ENCODE data around the gene SLC47A2. TPM values are rescaled to one million over a fixed set of nuclear protein-coding genes. Genes with fewer than 3 reads are reported as not detected.

The SLC47A2 gene
- total RNA-seq, 2 experiments from 2014 or later = not detected

GRCh38 chr17:19737305-19738072 lies 21.1 kb upstream of the SLC47A2 start:
- Histone ChIP-seq H3K27ac (ENCODE audit: low read depth, low read length, poor library complexity, severe bottlenecking) (no peak overlapping the region), H3K4me1 (ENCODE audit: insufficient read depth, low read length, poor library complexity, severe bottlenecking) (no peaks in the 10 kb centered on the region), H3K4me3 (ENCODE audit: low read depth, low read length, poor library complexity, severe bottlenecking) (no peak overlapping the region), H3K79me2 (ENCODE audit: insufficient read depth, low read depth, low read length) (no peaks in the 10 kb centered on the region), H3K4me2 (ENCODE audit: low read length) (no peak overlapping the region), H3K9me2 (ENCODE audit: insufficient read depth, low read length) (no peaks in the 10 kb centered on the region), H4K20me1 (ENCODE audit: insufficient read depth, low read length) (no peaks in the 10 kb centered on the region), H3K9me3 (ENCODE audit: low read length) (no peaks in the 10 kb centered on the region), H2AFZ (ENCODE audit: low read length) (no peak overlapping the region), H3K36me3 (ENCODE audit: insufficient read depth, low read length) (no peaks in the 10 kb centered on the region)
- BruUV-seq (replicated peaks) = no TSS peak
- CTCF ChIA-PET (ENCODE audit: unreplicated experiment) = no interaction called here
- POLR2A ChIA-PET = no interaction called here
- no peak for DNase-seq (ENCODE audit: low spot score)
- TF ChIP-seq EZH2phosphoT487 (IDR thresholded peaks at IDR 0.05; ENCODE audit: borderline replicate concordance, low read depth, low read length) (no peak), CTCF (conservative IDR thresholded peaks at IDR 0.05; ENCODE audit: low read length) (no peak)
- intact Hi-C loops (cut with micrococcal nuclease; ENCODE audit: unreplicated experiment) = no loop called here

DNA sequence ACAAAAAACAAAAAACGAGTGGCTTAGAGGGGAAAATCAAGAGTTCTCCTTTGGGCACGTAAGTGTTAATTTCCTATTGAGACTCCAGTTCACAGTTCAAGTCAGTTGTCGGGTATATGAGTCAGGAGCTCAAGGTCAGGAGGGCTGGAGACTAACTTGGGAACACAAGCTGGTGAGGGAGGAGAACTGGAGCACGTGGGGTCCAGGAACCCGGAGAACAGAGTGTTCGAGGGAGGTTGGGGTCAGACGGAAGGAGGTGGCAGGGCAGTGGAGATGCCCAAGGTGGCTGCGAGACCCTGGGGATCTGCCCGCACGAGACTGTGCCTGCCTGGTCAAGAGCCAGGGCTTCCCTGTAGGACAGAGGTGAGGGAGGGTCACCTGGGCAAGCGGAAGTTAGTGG lies 19.7 kb upstream of the SLC47A2 start:
- no peak overlapping the region for H3K4me3 ChIP-seq (ENCODE audit: low read depth, low read length, poor library complexity, severe bottlenecking)
- H3K4me1 ChIP-seq (ENCODE audit: insufficient read depth, low read length, poor library complexity, severe bottlenecking) = no peaks in the 10 kb centered on the region
- intact Hi-C loops (cut with micrococcal nuclease; ENCODE audit: unreplicated experiment) = no loop called here
- no peaks in the 10 kb centered on the region for H3K9me2 ChIP-seq (ENCODE audit: insufficient read depth, low read length)
- CTCF ChIA-PET (ENCODE audit: unreplicated experiment) = no interaction called here
- no peaks in the 10 kb centered on the region for H3K36me3 ChIP-seq (ENCODE audit: insufficient read depth, low read length)
- H3K9me3 ChIP-seq (ENCODE audit: low read length) = no peaks in the 10 kb centered on the region
- no peak overlapping the region for H3K27ac ChIP-seq (ENCODE audit: low read depth, low read length, poor library complexity, severe bottlenecking)
- H3K4me2 ChIP-seq (ENCODE audit: low read length) = no peak overlapping the region
- no TSS peak for BruUV-seq (replicated peaks)
- TF ChIP-seq CTCF (conservative IDR thresholded peaks at IDR 0.05; ENCODE audit: low read length) (no peak), EZH2phosphoT487 (IDR thresholded peaks at IDR 0.05; ENCODE audit: borderline replicate concordance, low read depth, low read length) (no peak)
- no peak overlapping the region for H2AFZ ChIP-seq (ENCODE audit: low read length)
- H4K20me1 ChIP-seq (ENCODE audit: insufficient read depth, low read length) = no peaks in the 10 kb centered on the region
- no peaks in the 10 kb centered on the region for H3K79me2 ChIP-seq (ENCODE audit: insufficient read depth, low read depth, low read length)
- POLR2A ChIA-PET = interaction anchor here (0.6 to 0.7 kb wide), 2 partner anchors 14 to 29 kb away, joined by 3 read pairs; no protein-coding TSS in a partner anchor
- DNase-seq (ENCODE audit: low spot score) = no peak

DNA sequence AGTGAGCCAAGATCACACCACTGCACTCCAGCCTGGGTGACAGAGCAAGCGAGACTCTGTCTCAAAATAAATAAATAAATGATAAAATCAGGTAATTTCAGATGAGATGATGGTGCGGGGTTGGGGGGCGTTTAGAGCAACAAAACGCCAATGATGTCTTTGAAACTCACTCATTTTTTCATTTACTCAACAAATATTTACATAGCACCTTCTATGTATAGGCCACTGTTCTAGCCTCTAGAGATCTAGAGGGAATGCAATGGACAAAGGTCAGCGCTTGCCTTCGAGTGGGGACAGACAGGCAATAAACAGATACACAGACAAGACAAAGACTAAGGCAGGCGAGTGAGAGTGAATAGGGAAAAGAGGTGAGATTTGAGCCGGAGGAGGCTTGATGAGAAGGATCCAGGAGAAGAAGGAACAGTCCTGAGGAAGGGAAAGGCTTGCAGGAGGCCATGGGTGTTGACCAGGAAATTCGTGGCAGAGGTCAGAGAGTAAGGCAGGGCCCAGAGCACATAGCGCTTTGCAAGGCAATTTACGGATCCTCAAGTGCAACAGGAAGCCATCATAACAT lies 17.7 kb upstream of the SLC47A2 start:
- BruUV-seq (replicated peaks) = no TSS peak
- Histone ChIP-seq H3K36me3 (ENCODE audit: insufficient read depth, low read length) (no peaks in the 10 kb centered on the region), H3K4me1 (ENCODE audit: insufficient read depth, low read length, poor library complexity, severe bottlenecking) (no peaks in the 10 kb centered on the region), H3K9me2 (ENCODE audit: insufficient read depth, low read length) (no peaks in the 10 kb centered on the region), H3K79me2 (ENCODE audit: insufficient read depth, low read depth, low read length) (no peaks in the 10 kb centered on the region), H4K20me1 (ENCODE audit: insufficient read depth, low read length) (no peaks in the 10 kb centered on the region), H2AFZ (ENCODE audit: low read length) (no peak overlapping the region), H3K9me3 (ENCODE audit: low read length) (no peaks in the 10 kb centered on the region), H3K27ac (ENCODE audit: low read depth, low read length, poor library complexity, severe bottlenecking) (no peak overlapping the region), H3K4me3 (ENCODE audit: low read depth, low read length, poor library complexity, severe bottlenecking) (no peak overlapping the region), H3K4me2 (ENCODE audit: low read length) (no peak overlapping the region)
- no peak for DNase-seq (ENCODE audit: low spot score)
- TF ChIP-seq EZH2phosphoT487 (IDR thresholded peaks at IDR 0.05; ENCODE audit: borderline replicate concordance, low read depth, low read length) = no peak
- TF ChIP-seq CTCF (conservative IDR thresholded peaks at IDR 0.05; ENCODE audit: low read length) = no peak
- ChIA-PET CTCF (ENCODE audit: unreplicated experiment) (no interaction called here), POLR2A (no interaction called here)
- intact Hi-C loops (cut with micrococcal nuclease; ENCODE audit: unreplicated experiment) = no loop called here

Data from OCI-LY7 (cell line).